Panc1 (cell line): ENCODE data around the gene COMMD10.

Experiments
- CTCF ChIP-seq: fragments of 450-650 bp; IDR thresholded peaks from 2 replicates; pipeline ENCODE4 v1.5.1; 2017; ENCODE audit warnings: mild to moderate bottlenecking
- POLR2AphosphoS5 ChIP-seq: IDR thresholded peaks from 2 replicates; pipeline ENCODE4 v1.6.1; 2012; ENCODE audit warnings: mild to moderate bottlenecking, low read depth, low read length, moderate library complexity
- REST ChIP-seq, 2 experiments: IDR thresholded peaks; 2 replicates each; pipeline ENCODE4 v1.6.1; 2011 to 2012; ENCODE audit warnings: low read depth in 2 of 2, control low read depth in 1 of 2, low read length in 1 of 2, mild to moderate bottlenecking in 1 of 2, moderate library complexity in 1 of 2; ENCODE audit not compliant: insufficient read depth in 1 of 2
- SIN3A ChIP-seq: IDR thresholded peaks from 2 replicates; pipeline ENCODE4 v1.6.1; 2012; ENCODE audit warnings: low read depth, mild to moderate bottlenecking, low read length, moderate library complexity, borderline replicate concordance; ENCODE audit not compliant: insufficient read depth
- TCF7L2 ChIP-seq: IDR thresholded peaks from 2 replicates; pipeline ENCODE4 v1.6.1; 2011; ENCODE audit warnings: mild to moderate bottlenecking, low read depth, low read length, inconsistent platforms

- TF ChIP-seq CTCF (no peak), REST (IDR thresholded peaks at IDR 0.05; ENCODE audit: insufficient read depth in 1 of 2, low read depth in 2 of 2, low read length in 1 of 2) (no peak), POLR2AphosphoS5 (no peak), TCF7L2 (no peak), SIN3A (no peak)
Measured at GRCh38 chr5:116130976-116131375, 46.2 kb downstream of the COMMD10 start.
